Left kidney (tissue), 2 donors: ENCODE measurements around the gene DUOX2. TPM values are rescaled to one million over a fixed set of nuclear protein-coding genes. Genes with fewer than 3 reads are reported as not detected.
"Not testable (repeated sequence)": the region's sequence is repeated elsewhere in the genome, so short reads cannot be mapped to it uniquely, and the experiment has no call there.

Experiments
- DNase-seq: peaks from one replicate; pipeline ENCODE4 v3.0.0-alpha.2; 2013
- polyA plus RNA-seq: library from polyadenylated mRNA; unstranded; fragments of 120-200 nt; gene quantifications from one replicate; pipeline ENCODE4 v1.2.1, GENCODE V29; 2013; ENCODE audit not compliant: insufficient read length

DUOX2 gene
- polyA plus RNA-seq, 1 donor, result 0.03 TPM

DNA sequence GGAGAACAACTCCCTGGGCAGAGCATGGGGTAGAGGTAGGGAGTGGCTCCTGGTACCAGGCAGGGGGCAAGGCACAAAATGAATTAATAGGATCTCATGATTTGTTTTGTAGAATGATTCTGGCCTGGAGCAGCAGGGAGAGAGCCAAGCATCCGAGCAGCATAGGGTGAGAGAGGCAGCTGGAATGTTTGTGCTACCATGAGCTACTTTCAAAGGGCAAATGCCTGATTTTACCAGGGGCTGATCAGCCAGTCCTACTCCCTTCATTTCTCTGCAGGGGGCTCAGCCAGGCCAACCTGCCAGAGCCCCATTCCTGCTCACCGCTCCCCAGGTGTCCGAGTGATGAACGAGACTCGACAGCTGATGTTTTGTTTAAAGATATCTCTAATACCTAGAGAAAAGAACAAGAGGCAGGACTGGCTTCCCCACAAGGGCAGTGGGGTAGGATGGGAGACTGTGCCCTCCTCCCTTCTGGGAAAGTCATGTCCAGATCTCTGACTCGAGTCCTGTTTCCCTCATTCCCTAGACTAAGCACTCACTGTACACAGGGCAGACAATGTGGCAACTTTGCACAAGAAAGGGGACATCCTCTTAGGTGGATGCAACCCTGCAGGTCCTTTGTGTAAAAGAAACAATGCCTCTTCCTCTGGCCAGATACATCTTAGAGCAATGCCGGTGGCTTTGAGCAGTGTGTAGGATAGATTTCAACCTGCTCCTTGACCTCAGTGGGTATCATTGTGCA, 12.9 kb downstream of the DUOX2 start:
- no peak for DNase-seq

DNA sequence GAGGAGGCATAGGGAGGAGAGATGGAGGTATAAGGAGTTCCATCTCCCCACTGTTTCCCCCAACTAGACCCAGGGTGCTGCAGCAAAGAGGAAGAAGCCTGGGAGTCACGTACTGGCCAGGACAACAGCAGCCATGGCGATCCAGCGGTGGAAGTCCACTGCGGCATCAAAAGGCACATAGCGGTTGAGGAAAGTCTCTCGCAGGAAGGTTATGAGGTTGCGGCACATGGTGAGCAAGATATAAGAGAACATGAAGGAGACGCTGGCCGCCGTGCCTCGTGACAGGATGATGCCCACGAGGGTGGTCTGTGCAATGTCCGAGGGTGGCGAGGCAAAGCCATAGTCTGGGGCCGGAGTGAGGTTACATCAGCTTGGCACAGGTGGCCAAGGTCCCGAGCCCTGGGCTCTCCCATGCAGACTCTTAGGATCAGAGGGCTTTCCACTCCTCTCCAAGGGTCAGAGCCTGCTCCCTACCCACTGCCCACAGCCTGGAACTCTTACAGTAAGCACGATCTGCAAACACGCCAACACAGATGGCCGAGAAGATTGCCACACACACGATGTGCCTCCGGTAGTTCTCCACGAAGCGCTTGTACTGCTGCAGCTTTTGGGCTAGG, 14.3 kb downstream of the DUOX2 start:
- no peak for DNase-seq

DNA sequence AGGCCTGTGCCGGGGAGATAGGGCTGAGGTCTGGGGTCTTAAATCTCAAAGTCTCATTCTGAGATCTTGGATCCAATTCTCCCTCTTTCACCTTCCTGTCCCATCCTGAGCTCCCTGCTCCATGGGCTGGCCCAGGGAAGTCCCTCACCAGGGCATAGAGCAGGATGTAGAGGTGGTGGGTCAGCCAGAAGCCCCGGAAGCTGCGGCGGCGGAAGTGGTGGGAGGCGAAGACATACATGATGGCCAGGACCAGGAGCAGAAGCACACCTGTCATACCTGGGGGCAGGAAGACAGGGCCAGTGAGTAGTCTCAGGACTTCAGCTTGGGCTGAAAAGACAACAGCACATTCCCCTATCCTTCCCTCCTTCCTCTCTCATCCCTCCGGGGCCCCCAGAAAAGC, 16.5 kb downstream of the DUOX2 start:
- no peak for DNase-seq

DNA sequence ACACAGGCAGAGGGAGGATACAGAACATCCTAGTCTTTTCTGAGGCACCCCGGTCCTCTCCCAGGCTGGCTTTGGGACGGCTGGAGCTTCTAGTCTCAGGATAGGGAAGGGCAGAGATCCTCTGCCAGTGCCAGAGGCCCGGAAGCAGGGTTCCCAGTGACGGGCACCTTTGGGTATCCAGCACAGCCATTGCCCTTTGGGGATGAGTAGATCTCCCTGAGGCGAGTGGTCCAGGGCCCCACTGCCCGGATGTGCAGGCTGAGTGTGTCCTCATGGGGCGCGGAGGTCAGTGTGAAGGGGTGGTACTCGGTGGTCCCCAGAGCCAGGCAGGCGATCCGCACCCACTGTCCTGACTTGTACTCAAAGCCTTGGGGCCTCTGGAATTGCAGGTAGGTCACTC, 18.3 kb downstream of the DUOX2 start:
- DNase-seq, result no peak

DNA sequence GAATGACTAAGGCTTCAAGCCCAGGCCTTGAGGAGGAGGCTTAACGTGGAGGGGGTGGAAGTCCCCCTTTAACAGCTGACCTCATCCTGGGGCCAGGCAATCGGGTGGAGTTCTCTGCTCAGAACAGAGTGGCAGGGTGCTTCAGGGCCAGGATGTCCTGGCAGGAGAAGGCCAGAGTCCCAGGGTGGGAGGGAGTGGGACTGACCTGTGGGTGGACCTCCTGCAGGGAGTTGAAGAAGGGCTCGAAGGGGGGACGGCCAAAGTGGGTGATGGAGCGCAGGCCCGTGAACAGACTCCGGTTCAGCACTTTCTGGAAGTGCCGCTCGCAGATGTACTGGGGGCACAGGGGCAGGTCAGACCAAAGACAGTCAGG, 19.6 kb downstream of the DUOX2 start:
- no peak for DNase-seq

DNA sequence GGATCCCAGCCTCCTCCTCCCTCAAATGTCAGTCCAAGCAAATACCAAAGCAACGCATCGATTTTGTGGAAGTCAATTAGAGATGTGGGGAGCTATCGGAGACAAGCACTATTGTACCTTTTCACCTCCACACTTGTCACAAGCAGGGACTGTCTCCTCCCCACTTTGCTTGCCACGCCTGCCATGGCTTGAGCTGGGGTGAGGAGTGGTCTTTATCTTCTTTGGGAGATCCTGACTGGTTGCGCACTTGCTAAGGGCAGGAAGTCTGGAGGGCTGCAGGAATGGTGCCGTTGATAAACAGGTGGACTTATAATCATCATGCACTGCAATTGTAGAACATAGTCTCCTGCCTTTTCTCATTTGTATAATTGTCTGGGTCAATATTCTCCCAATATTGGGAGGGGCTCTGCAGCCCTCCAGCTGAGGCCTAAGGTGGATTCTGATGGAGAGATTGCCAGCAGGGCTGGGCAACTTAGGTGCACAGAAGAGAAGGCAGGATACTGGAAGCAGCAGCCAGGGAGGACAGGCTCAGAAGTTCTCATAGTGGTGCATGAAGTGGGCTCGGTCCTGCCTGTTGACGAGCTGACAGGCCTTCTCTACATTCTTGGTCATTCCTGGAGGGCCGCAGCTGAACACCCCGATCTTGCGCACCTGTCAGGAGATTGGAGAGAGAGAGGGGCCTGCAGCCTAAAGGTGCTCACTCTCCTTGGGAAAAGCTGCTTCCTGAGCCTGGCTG, 20.2 kb downstream of the DUOX2 start:
- DNase-seq, result no peak

DNA sequence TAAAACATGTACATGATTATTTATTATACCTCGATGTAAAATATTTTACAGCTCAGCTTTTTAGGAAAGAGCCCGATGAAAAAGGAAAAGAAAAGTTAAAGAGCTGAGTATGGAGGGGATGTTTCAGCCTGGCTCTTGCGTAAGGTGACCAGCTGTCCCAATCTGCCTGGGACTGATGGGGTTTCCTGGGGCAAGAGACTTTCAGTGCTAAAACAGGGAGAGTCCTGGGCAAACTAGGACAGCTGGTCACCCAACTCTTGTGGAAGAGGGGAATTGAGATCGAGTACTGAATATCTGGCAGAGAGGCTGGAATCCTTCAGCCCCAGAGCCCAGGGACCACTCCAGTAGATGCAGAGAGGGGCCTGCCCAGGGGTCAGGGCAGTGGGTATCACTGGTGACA, 21.0 kb downstream of the DUOX2 start:
- no peak for DNase-seq

DNA sequence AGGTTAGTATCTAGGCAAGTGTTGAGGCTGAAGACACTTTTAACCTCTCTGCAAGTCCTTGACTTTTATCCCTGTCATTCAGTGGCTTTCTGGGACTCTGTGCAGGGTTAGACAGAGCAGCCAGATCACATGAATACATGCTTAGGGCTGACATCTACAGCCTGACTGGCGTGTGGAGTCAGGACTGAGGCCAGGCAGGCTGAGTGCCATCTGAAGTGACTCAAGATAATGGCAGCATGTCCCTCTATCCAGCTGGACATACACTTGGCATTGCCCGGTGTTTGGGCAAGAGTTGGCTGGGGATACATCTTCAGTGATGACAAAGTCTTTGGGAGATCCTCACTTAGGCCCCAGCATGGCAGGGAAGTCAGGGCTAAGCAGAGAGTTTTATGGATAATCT, 22.4 kb downstream of the DUOX2 start:
- no peak for DNase-seq

DNA sequence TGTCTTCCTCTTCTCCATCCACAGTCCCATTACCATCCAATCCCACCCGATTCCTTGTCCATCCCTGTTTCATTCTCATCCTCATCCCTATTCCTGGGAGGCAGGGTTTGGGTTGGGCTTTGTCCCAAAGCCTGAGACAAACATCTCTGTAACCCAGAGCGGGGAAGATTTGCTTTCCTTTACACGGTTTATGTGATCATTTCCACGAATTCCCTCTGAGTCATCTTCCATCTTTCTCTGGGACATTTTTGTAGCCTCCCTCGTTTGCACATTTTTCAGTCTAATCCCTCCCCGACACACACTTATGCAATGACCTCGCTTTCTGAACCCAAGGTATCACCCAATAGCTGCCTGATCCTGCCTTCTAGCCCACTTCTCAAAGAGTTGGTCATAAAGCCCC, 22.8 kb downstream of the DUOX2 start:
- DNase-seq, result no peak

DNA sequence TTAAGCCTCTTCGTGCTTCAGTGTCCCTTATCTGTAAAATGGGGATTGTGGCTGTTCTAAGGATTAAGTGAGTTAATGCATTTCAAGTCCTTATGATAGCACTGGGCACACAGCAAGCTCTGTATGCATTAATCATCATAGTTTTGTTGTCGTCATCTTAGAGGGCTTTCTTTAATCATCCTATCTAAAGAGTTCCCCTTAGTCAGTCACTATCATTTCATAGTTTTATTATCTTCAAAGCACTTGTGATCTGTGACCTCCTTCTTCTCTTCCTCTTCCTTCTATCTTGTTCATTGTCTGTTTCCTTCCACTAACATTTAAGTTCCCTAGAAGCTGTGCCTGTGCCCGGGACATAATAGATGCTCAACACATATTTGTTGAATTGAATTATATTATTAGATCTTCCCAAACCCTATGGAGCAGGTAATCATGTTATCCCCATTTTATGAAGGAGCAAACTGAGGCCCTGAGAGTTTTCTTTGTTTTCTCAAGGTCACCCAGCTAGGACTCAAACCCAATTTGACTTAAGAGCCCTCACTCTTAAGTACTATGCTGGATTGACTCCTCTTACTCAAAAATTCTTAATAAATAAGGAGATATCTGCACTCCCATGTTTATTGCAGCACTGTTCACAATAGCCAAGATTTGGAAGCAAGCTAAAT, 24.1 kb downstream of the DUOX2 start:
- no peak for DNase-seq

DNA sequence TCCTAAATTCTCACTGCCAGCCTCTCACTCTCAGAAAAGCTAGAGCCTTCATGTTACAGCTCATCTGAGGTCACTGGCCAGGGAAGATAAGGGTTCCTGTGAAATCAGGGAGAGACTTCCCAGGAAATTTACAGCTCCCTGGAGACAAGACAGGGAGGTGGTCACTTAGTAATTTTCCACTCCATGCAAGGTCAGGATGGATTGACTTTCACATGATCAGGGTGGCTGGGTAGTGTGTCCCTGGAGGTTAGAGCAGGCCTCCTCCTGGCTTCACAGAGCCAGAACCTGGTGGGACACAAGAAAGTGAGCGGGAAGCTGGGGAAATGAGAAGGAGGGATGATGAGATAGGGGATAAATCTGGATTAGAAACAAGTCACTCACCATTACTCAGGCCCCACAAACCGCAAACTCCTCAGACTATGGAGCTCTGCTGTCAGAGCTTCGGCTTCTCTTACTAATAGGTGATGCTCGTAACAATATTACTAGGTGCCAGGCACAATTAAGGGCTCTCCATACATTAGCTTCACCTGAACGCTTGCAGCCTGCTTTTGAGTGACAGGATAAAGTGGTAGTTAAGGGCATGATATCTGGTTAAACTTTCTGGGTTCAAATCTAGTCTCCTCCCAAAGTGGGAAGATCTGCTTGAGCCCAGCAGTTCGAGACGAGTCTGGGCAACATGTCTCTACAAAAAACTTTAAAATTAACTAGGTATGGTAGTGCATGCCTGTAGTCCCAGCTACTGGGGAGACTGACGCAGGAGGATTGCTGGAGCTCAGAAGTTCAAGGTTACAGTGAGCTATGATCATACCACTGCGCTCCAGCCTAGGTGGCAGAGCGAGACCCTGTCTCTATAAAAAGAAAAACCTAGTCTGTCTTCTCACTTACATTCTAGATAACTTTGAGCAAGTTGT, 24.9 kb downstream of the DUOX2 start:
- DNase-seq, result no peak

DNA sequence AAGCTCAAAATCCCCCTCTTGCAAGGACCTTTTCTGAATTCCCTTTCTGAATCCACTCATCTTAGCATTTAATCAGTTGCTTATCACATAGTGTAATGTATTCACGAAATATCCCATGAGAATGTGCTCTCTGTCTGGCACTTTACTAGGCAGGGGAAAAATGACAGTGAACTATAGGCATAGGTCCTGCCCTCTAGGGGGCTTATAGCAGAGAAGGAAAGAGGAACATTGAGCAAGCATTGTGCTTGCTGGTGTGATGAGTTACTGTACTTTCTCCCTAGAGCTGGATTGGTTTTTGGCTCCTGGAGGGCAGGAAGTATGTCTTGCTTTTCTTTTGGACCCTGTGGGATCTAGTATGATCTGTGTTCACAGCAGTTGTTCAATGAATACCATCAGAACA, 26.5 kb downstream of the DUOX2 start:
- DNase-seq, result no peak

DNA sequence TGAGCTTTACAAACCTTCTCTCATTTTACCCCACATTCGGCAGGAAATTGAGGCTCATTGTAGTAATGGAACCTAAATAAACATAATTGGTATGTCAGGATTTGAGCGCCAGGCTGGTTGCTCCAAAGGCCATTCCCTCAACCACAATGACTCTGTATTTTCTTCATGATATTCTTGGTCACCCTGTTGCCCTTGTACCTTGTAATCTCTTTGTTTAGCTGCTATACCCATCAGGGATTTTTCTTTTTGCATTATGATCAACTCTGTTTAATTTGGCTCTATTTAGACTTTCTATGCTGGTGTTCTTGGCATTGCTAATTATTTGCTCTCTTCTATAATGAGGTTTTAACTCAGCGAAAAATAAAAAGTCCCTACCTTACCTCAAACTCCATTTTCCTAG, 29.8 kb downstream of the DUOX2 start:
- no peak for DNase-seq

DNA sequence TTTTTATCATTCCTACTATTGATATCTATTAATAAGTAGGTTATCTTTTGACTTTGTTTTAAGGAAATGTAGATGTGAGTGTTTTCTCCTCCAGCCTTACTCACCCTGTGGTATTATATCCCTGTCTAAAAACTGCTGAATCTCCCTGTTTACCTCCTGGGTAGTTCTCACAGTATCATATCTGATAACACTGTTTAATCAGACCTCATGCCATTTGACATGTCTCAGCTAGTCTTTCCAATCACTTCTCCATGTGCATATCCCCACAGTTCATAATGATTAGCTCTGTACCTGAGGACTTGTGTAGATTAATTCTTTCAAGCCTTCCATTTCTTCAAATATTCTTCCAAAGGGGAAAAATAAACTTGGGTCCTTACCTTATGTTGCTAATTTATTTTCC, 30.7 kb downstream of the DUOX2 start:
- DNase-seq, result no peak

DNA sequence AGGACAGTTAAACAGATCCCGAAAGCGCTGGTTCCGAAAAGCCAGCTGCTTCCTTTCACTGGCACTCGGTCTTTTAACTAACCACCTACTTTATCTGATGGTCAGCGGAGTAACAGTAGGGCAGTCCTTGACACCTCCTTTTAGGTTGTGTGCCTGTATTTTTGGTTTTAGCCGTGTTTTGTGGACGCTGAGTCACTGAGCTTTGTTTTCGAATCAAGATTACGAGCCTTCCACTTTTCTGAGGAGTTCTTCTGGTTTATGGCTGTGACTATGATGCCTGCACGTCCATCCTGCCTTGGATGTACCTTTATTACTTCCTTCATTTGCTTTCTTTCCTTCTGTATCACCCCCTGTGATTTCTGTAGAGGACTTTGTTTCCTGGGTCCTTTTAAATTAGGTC, 31.6 kb downstream of the DUOX2 start:
- not testable (repeated sequence) for DNase-seq

DNA sequence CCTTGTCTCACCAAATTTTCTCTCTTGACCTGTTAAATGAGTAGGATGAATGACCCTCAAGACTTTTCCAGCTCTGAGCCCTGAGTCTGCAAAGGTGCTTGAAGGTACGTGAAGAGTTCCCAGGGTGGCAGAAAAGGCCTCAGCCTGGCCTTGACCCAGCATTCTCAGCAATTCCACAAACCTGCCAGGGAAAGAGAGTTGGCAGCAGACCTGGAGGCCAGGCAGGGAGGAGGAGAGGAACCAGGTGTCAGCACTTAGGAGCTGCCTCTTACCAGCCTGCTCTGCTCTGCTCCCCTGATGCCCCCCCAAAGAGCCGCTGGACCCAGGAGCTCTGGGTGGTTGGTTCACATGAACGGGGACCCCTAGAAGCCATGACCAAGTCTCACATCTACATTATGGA, 33.4 kb downstream of the DUOX2 start:
- DNase-seq, result not testable (repeated sequence)

DNA sequence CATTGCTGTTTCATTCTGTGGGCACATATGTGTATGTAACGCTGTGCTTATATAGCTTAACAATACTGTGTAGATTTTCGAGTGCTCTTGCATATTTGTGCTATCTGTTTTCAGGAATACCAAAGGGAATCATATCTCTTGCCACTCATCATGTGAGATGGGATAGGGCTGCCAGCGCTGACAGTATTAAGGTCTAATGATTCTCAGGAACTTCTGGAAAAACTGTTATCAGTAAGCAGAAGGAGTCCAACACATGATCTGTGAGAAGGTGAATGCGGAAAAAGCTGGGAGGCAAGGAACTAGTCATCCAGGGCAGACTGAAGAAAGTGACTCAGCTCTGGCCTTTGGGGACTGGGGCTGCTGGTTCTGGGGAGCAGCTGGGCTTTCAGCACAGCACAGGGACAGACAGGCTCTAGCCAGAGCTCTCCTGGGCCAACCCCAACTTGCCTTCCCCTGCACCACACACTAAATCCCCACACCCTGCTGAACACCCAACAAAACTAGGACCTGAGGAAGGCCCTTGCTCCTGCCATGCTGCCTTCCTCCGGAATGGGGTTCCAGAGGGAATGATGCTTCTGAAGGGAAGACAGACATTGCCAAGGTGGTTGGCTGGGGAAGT, 34.2 kb downstream of the DUOX2 start:
- not testable (repeated sequence) for DNase-seq

DNA sequence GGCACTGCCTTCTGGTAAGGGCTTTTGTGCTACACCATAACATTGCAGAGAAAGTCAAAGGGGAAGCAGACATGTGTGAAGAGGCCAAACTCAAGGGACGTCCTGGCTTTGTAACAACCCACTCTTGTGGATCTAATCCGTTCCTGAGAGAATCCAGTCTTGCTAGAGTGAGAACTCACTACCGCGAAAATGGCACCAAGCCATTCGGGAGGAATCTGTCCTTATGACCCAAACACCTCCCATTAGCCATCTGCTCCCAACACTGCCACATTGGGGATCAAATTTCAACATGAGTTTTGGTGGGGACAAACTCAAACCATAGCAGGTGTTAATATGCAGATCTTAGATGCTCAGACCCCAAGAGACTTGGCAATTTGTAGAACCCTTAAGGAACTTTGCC, 34.8 kb downstream of the DUOX2 start:
- not testable (repeated sequence) for DNase-seq

DNA sequence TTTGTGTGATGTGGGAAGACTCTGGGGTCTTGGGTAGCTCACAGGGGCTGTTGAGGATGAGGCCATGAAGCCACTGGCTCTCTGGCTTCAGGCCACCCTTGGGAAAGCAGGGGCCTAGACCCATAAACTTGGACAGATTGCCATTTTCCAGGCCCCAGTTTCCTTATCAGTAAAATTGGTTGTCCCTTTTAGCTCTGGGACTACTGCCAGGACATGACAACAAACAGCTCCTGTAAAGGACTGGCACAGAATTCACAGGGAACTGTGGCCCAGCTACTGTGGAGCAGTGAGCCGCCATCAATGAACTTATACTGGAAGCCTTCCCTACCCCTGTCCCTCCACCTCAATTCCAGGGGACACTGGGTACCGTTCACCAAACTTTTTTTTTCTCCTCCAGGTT, 36.6 kb downstream of the DUOX2 start:
- DNase-seq, result not testable (repeated sequence)

DNA sequence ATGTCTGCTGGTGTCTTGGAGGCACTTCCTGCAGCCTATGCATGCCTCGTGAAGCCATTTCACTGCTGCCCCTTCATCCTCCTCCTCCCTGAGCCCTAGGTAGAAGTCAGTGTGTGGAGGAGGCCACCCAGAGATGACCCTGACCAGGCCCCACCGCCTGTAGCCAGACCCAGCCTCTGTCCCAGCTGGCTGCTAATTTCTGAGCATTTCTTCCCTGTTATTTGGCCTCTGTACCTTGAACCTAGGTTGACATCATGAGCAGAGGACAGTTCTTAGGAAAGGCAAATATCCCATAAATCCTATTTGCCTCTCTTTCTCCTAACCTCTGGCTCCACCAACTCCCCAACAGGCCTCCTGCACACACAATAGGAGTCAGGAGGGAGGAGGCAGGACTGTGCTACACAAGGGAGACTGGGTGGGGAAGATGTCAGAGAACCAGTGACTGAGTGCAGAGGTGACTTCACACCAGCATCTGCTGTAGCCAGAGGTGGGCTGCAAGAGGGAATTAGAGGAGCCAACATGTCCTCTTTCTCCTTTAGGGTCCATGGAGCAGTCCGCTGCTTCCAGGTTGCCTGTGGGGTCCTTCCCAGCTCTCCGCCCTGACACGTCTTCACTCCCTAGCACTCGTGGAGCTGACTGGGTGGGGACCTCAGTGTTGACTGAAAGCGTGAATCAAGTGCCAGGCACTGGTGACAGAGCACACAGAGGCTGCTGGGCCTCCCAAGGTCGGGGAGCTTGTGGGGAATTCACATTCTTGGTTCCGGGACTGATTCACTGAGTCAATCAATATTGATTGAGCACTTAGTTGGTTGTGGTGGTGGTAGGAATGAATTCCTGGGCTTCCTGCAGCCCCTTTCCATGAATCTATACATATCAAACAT, 38.3 kb downstream of the DUOX2 start:
- not testable (repeated sequence) for DNase-seq
